ENCODE results near the gene DGUOK.

DNA sequence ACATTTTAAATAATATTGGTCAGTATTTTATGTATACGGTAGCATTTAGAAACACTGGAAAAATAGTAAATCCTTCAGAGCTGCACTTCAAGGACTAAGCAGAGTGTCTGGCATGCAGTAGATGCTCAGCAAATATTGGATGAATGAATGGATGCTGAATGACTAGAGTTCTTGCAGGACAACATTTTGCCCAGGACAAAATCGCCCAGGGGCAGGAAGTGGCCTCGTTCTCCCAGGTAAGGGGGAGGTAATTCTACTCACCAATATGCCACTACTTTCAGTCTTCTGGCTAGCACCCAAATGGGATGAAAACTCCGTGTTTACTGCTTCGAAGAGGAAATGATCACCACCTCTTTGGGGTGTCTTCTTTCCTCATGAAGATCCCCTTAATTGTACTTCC, 4.0 kb upstream of the DGUOK start:
- TF ChIP-seq, protein P1, sequence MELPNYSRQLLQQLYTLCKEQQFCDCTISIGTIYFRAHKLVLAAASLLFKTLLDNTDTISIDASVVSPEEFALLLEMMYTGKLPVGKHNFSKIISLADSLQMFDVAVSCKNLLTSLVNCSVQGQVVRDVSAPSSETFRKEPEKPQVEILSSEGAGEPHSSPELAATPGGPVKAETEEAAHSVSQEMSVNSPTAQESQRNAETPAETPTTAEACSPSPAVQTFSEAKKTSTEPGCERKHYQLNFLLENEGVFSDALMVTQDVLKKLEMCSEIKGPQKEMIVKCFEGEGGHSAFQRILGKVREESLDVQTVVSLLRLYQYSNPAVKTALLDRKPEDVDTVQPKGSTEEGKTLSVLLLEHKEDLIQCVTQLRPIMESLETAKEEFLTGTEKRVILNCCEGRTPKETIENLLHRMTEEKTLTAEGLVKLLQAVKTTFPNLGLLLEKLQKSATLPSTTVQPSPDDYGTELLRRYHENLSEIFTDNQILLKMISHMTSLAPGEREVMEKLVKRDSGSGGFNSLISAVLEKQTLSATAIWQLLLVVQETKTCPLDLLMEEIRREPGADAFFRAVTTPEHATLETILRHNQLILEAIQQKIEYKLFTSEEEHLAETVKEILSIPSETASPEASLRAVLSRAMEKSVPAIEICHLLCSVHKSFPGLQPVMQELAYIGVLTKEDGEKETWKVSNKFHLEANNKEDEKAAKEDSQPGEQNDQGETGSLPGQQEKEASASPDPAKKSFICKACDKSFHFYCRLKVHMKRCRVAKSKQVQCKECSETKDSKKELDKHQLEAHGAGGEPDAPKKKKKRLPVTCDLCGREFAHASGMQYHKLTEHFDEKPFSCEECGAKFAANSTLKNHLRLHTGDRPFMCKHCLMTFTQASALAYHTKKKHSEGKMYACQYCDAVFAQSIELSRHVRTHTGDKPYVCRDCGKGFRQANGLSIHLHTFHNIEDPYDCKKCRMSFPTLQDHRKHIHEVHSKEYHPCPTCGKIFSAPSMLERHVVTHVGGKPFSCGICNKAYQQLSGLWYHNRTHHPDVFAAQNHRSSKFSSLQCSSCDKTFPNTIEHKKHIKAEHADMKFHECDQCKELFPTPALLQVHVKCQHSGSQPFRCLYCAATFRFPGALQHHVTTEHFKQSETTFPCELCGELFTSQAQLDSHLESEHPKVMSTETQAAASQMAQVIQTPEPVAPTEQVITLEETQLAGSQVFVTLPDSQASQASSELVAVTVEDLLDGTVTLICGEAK (IDR thresholded peaks at IDR 0.05; ENCODE audit: borderline replicate concordance) = no peak
- TF ChIP-seq POLR2AphosphoS5 (IDR thresholded peaks at IDR 0.05; ENCODE audit: low read length) = no peak
- TF ChIP-seq EZH2 (IDR thresholded peaks at IDR 0.05; ENCODE audit: borderline replicate concordance, control insufficient read depth, low read depth, low read length) = no peak
- TF ChIP-seq, protein P2, sequence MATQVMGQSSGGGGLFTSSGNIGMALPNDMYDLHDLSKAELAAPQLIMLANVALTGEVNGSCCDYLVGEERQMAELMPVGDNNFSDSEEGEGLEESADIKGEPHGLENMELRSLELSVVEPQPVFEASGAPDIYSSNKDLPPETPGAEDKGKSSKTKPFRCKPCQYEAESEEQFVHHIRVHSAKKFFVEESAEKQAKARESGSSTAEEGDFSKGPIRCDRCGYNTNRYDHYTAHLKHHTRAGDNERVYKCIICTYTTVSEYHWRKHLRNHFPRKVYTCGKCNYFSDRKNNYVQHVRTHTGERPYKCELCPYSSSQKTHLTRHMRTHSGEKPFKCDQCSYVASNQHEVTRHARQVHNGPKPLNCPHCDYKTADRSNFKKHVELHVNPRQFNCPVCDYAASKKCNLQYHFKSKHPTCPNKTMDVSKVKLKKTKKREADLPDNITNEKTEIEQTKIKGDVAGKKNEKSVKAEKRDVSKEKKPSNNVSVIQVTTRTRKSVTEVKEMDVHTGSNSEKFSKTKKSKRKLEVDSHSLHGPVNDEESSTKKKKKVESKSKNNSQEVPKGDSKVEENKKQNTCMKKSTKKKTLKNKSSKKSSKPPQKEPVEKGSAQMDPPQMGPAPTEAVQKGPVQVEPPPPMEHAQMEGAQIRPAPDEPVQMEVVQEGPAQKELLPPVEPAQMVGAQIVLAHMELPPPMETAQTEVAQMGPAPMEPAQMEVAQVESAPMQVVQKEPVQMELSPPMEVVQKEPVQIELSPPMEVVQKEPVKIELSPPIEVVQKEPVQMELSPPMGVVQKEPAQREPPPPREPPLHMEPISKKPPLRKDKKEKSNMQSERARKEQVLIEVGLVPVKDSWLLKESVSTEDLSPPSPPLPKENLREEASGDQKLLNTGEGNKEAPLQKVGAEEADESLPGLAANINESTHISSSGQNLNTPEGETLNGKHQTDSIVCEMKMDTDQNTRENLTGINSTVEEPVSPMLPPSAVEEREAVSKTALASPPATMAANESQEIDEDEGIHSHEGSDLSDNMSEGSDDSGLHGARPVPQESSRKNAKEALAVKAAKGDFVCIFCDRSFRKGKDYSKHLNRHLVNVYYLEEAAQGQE (IDR thresholded peaks at IDR 0.05; ENCODE audit: low read depth, low read length) = no peak
- no peak for TF ChIP-seq PML (IDR thresholded peaks at IDR 0.05; ENCODE audit: low read length)
- TF ChIP-seq, protein P3, sequence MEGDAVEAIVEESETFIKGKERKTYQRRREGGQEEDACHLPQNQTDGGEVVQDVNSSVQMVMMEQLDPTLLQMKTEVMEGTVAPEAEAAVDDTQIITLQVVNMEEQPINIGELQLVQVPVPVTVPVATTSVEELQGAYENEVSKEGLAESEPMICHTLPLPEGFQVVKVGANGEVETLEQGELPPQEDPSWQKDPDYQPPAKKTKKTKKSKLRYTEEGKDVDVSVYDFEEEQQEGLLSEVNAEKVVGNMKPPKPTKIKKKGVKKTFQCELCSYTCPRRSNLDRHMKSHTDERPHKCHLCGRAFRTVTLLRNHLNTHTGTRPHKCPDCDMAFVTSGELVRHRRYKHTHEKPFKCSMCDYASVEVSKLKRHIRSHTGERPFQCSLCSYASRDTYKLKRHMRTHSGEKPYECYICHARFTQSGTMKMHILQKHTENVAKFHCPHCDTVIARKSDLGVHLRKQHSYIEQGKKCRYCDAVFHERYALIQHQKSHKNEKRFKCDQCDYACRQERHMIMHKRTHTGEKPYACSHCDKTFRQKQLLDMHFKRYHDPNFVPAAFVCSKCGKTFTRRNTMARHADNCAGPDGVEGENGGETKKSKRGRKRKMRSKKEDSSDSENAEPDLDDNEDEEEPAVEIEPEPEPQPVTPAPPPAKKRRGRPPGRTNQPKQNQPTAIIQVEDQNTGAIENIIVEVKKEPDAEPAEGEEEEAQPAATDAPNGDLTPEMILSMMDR (IDR thresholded peaks at IDR 0.05 in 2 of 3, conservative IDR thresholded peaks at IDR 0.05 in 1 of 3; ENCODE audit: control insufficient read depth in 2 of 3, extremely low read depth in 1 of 3, insufficient read depth in 1 of 3, low read depth in 3 of 3, low read length in 3 of 3) = no peak

Measured in GM12878 (cell line).